Vagina (tissue), 2 donors: ENCODE data around the gene TBX21.
"Not testable (repeated sequence)": the region's sequence is repeated elsewhere in the genome, so short reads cannot be mapped to it uniquely, and the experiment has no call there.

Source experiments
- POLR2A ChIP-seq, 2 donors: fragments of 450-650 bp; IDR thresholded peaks; one replicate each; pipeline ENCODE4 v1.6.1; 2017; ENCODE audit warnings: antibody characterized with exemption in 2 of 2, mild to moderate bottlenecking in 2 of 2, moderate library complexity in 2 of 2
- POLR2AphosphoS5 ChIP-seq, 2 donors: sonication (generic); formaldehyde crosslinking; IDR thresholded peaks; one replicate each; pipeline ENCODE4 v1.9.0; 2017; ENCODE audit warnings: antibody characterized with exemption in 2 of 2, mild to moderate bottlenecking in 2 of 2, low read depth in 1 of 2; ENCODE audit not compliant: insufficient read depth in 1 of 2
- TF ChIP-seq, protein P1 (sequence below), 3 experiments: fragments of 450-650 bp in 2 of 3; fragments of 200-600 bp in 1 of 3; sonication (generic) in 1 of 3; IDR thresholded peaks; one replicate each; pipeline ENCODE4 v1.5.1; 2017 to 2019; ENCODE audit warnings: antibody characterized with exemption in 3 of 3, mild to moderate bottlenecking in 2 of 3, moderate library complexity in 2 of 3

DNA sequence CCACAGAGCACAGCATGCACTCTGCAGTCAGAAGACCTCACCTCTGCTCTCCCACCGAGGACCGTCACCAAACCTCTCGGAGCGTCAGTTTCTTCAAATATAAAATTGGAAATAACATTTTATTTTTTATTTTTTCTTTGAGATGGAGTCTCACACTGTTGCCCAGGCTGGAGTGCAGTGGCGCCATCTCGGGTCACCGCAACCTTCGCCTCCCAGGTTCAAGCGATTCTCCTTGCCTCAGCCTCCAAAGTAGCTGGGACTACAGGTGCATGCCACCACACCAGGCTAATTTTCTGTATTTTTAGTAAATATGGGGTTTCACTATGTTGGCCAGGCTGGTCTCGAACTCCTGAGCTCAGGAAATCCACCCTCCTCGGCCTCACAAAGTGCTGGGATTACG lies 6.9 kb downstream of the TBX21 start:
- TF ChIP-seq, protein P1, sequence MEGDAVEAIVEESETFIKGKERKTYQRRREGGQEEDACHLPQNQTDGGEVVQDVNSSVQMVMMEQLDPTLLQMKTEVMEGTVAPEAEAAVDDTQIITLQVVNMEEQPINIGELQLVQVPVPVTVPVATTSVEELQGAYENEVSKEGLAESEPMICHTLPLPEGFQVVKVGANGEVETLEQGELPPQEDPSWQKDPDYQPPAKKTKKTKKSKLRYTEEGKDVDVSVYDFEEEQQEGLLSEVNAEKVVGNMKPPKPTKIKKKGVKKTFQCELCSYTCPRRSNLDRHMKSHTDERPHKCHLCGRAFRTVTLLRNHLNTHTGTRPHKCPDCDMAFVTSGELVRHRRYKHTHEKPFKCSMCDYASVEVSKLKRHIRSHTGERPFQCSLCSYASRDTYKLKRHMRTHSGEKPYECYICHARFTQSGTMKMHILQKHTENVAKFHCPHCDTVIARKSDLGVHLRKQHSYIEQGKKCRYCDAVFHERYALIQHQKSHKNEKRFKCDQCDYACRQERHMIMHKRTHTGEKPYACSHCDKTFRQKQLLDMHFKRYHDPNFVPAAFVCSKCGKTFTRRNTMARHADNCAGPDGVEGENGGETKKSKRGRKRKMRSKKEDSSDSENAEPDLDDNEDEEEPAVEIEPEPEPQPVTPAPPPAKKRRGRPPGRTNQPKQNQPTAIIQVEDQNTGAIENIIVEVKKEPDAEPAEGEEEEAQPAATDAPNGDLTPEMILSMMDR (IDR thresholded peaks at IDR 0.05), result not testable (repeated sequence)
- TF ChIP-seq POLR2AphosphoS5 (IDR thresholded peaks at IDR 0.05; ENCODE audit: insufficient read depth in 1 of 2, low read depth in 1 of 2); POLR2A (IDR thresholded peaks at IDR 0.05): not testable (repeated sequence)
